NK-92 (cell line): ENCODE measurements around the gene ALDOC.
"Not testable (repeated sequence)": the region's sequence is repeated elsewhere in the genome, so short reads cannot be mapped to it uniquely, and the experiment has no call there.

ENCODE experiments used
- DNase-seq: peaks from one replicate; lab custom pipeline; 2025; ENCODE audit not compliant: unreplicated experiment; lab: John Stamatoyannopoulos, UW

ALDOC gene

GRCh38 chr17:28584434-28584833, 7.7 kb upstream of the ALDOC start:
- DNase-seq, result no peak

DNA sequence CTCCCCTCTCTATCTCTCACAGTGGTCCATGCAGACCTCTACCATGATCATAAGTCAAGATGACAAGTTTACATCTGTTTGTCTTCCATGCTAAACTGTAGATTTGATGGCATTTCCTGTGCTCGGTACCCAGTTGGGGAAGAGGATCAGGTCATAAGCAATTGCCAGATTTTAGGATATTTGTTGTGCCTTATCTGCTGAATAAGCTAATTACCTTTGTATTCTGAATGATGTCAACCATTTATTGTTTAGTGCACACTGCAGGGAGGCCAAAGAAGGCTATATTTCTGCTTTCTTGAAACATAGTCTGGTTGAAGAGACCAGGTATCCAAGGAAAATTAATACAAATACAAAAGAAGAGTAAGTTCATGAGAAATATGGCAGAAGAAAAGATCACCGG, 5.8 kb upstream of the ALDOC start:
- no peak for DNase-seq

DNA sequence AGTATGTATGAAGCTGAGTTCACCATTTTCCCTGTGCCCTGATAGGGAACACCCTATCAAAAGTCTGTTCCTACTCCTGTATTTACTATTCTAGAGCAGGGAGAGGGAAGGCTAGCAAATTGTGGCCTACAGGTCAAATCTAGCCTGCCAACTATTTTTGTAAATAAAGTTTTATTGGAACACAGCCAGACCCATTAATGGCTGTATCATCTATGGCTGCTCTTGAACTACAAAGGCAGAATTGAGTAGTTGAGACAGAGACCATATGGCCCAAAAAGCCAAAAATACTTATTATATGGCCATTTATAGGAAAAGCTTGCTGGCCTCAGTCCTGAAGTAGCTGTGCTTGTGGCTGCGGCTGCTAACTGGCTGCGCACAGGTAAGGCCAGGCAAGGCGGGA, 4.3 kb upstream of the ALDOC start:
- DNase-seq, result no peak

GRCh38 chr17:28579526-28579925, 2.8 kb upstream of the ALDOC start:
- DNase-seq, result no peak

DNA sequence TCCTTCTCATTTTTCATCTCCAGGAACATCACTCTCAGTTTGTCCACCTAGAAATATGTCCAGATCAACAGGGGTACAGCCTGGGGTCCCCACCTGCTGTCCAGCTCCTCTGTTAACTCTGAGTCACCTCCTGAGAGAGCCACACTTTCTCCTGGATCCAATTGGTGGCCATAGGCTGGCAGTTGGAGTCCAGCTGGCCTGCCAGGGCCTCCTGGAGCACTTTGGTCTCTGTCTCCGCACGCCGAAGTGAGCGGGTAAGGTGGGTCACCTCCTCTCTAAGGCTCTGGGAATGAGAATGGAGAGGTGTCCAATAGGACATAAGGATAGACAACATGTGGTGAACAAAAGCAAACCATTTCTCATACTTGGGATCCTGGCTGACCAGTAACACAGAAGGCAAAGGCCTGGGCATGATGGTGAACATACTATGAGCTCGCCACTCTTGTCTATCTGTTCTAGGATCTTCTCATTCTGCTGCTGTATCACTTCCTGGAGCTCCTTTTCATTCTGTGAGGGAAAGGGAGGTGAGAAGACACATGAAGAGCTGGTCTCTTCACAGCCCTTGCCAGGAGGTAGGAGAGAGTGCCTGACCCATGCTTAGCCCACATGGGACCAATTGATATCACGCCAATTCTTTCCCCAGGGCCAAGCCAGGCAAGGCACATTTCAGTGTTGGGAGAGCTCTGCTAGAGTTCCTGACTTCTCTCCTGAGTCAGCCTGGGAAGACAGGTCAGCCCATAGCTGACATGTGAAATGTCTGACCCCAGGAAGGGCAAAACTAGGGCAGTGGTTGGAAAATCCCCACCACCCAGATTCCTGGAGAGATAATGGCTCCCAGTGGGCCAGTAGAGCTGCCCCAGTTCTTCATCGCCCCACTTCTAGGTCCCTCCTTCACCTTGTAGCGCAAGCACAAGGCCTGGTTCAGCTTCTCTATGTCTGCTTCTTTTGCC, 1.8 kb upstream of the ALDOC start:
- no peak for DNase-seq

GRCh38 chr17:28577466-28577824, 750 bp upstream of the ALDOC start:
- no peak for DNase-seq

DNA sequence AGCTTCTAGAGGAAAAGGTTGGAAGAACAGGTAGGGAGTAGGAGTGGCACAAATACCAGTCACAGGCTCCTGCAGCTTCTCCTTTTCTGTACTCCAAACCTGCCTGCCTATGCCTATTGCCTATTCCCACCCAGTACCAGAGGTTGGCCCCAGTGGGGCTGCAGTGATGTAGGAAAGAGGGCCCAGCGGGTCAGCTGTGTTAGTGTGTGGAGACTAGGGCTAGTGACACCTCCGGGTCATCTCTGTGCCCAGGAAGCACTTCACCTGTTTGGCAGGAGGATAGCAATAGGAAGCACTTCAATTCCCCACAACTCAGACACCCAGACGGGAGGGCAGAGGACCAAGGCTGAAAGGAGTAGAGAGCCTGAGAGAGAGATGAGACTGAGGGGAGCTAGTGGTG, 679 bp downstream of the ALDOC start:
- not testable (repeated sequence) for DNase-seq

GRCh38 chr17:28575126-28575795, 1.4 kb downstream of the ALDOC start:
- no peak for DNase-seq

DNA sequence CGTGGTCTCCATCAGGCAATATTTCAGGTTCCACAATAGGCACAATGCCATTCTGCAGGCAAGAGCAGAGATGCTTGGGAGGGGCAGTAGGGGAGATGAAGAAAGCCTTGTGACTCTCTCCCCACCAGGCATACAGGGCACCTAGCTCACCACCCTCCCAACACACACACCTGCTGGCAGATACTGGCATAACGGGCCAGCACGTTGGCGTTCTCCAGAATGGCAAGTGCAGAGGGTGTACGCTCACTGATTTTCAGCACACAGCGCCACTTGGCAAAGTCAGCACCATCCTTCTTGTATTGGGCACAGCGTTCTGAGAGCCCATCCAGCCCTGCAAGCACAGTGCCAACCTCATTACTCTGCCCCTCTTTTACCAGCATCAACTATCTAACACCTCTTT, 2.2 kb downstream of the ALDOC start:
- no peak for DNase-seq

DNA sequence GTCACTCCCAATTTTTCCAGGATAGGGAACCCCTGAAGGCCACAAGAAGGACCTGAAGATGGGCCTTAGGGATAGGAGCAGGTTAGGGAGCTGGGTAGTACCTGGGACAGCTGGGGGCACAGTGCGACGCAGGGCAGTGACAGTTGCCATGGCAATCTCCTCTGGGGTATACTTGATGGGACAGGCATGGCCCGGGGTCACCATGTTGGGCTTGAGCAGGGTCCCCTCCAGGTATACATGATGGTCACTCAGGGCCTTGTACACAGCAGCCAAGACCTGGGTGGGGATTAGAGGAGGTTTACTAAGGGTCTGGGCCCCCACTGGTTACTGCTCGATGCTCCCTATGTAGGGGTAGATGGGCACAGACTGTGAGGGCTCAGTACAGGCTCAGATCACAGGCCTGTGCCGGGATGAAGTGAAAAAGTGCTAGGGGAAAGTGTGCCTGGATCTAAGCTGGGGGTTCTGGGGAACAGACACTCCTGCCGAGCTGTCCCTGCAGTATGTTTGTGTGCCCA, 2.7 kb downstream of the ALDOC start:
- DNase-seq, result no peak

GRCh38 chr17:28573521-28573920, 3.2 kb downstream of the ALDOC start:
- DNase-seq, result no peak

DNA sequence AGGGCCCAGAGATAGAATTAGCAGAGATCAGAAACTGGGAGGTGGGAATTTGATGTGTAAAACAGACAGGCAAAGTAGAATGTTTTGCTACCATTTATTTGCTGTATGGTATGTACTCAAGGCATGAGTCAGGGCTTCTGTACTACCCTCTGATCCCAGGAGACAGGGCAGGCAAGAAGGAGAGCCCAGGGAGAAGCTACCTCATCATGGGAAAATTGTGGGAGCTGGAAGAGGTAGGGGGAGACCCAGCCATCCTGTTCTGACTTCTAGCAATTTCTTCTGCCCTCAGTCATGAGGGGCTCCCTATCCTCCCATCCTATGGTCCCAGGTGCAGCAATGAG, 3.7 kb downstream of the ALDOC start:
- no peak for DNase-seq

DNA sequence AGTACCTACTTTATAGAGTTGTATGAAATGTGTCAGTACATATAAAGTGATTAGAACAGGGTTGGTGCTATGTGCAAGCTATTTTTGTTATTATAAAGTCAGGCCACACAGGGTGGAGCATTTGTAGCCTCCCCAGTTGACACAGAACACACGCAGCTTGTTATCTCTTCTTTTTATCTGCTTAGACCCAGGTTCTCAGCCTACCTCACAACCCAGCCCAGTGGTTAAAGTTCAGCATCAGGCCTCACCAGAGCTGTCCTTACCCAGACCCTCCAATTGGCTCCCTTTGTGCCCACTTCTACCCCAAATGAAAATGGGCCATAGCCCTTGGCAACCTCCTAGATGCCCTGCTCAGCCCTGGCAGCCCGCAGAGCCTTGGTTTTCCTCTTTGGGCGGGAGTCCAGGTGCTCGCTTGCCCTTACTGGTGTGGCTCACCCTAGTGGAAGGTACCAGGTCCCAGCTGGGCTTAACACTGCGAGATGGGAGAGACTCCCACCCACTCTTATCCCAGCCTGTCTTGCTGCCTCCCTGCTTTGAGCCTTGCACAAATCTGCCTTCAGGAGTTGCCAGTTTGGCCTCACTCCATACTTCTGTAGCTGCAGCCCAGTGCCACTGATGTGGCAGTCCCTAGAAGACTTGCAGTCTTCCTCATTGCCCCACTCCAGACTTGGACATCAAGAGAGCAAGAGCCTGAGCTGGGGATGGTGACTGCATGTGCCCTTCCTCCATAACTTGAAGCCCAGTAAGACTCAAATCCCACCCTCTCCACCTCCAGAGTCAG, 4.2 kb downstream of the ALDOC start:
- DNase-seq, result no peak

GRCh38 chr17:28571361-28572122, 5.2 kb downstream of the ALDOC start, which contains the start of gene PIGS:
Gene PIGS (minus strand): TSS chr17:28571524. CDS start chr17:28571496, 28 bp downstream.
- DNase-seq, result no peak

- DNase-seq, result no peak
These were observed 5.9 kb downstream of the ALDOC start for GRCh38 chr17:28570716-28571360.

DNA sequence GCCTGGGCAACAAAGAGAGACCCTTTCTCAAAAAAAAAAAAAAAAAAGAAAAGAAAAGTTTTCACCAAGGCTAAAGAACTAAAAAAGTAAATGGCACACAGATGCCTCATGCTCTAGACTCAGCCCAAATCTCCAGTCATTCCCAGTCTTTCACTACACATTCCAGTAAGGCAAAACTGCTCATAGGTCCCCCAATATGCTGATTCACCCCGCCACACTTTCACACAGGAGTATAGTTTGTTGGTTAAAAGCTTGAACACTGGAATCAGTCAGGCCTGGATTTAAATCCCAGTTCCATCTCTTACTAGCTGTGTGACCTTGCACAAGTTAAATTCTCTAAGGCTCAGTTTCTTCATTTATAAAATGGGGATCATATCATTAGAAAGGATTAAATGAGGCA, 7.2 kb downstream of the ALDOC start:
- no peak for DNase-seq

DNA sequence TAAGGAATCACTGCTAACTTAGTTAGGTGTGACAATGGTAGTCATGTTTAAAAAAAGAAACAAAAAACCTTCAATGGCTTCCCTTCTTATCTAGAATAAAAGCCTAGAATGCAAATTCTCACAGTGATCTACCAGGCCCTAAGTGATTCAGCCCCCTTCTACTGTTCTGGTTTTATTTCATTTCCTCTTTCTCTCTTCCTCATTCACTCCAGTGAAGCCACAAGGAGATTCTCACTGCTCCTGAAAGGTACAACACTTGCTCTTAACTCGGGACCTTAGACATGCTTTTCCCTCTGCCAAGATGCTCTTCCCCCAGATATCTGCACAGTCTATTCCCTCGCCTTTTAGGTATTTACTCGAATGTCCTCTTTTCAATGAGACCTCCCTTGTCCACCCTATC, 9.1 kb downstream of the ALDOC start:
- no peak for DNase-seq

GRCh38 chr17:28563475-28563874, 13.2 kb downstream of the ALDOC start:
- DNase-seq, result no peak

DNA sequence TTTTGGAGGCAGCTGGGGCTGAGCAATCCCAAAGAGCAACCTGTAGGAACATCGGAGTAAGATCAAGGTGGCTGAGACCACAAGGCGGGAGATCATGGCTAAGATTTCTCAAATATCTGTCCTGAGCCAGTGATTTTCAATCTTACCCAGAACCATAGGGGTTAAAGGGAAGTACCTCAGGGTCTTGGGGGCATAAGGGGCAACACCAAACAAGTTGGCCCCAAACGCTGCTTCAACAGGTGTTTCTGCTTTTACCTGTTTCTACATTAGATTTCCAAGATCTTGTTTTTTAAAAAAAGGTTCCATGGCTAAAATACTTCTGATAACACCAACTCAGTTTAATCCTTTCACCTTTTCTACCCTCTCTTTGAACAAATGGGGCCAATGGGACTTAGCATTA, 21.7 kb downstream of the ALDOC start:
- DNase-seq, result no peak

GRCh38 chr17:28554565-28554964, 22.1 kb downstream of the ALDOC start:
- DNase-seq, result no peak
